SK-N-SH treated with all-trans-retinoic acid at 6 μM for 48 hours (cell line): ENCODE results near the gene HMGB4.

Experiments used
- CSDC2 ChIP-seq: fragments of 250-450 bp; sonication (Bioruptor Pico); IDR thresholded peaks from 2 replicates; pipeline ENCODE4 v1.5.0; 2020; ENCODE audit warnings: mild to moderate bottlenecking, moderate library complexity
- OSR1 ChIP-seq: fragments of 250-450 bp; sonication (Bioruptor Pico); IDR thresholded peaks from 2 replicates; pipeline ENCODE4 v1.8.0; 2022; ENCODE audit warnings: moderate library complexity, mild to moderate bottlenecking, inconsistent platforms
- PPARA ChIP-seq: fragments of 250-450 bp; sonication (Bioruptor Pico); IDR thresholded peaks from 2 replicates; pipeline ENCODE4 v1.5.0; 2020; ENCODE audit warnings: mild to moderate bottlenecking, borderline replicate concordance
- SNAI2 ChIP-seq: fragments of 250-450 bp; sonication (Bioruptor Pico); IDR thresholded peaks from 2 replicates; pipeline ENCODE4 v1.5.0; 2020; ENCODE audit warnings: mild to moderate bottlenecking, moderate library complexity
- TCF4 ChIP-seq: fragments of 250-450 bp; sonication (Bioruptor Pico); IDR thresholded peaks from 2 replicates; pipeline ENCODE4 v1.8.0; 2021; ENCODE audit warnings: mild to moderate bottlenecking, moderate library complexity, borderline replicate concordance
- TOX ChIP-seq: fragments of 250-450 bp; sonication (Bioruptor Pico); IDR thresholded peaks from 2 replicates; pipeline ENCODE4 v1.8.0; 2021; ENCODE audit warnings: mild to moderate bottlenecking, moderate library complexity, borderline replicate concordance
- ZFP3 ChIP-seq: fragments of 250-450 bp; sonication (Bioruptor Pico); IDR thresholded peaks from 2 replicates; pipeline ENCODE4 v1.5.0; 2020; ENCODE audit warnings: mild to moderate bottlenecking, moderate library complexity
- ZFP30 ChIP-seq: fragments of 450-650 bp; formaldehyde crosslinking; IDR thresholded peaks from 2 replicates; pipeline ENCODE4 v1.5.0; 2022; ENCODE audit warnings: mild to moderate bottlenecking, moderate library complexity
- ZNF565 ChIP-seq: fragments of 450-650 bp; formaldehyde crosslinking; conservative IDR thresholded peaks from 2 replicates; pipeline ENCODE4 v1.5.0; 2020; ENCODE audit warnings: low read depth, mild to moderate bottlenecking, moderate library complexity
- TF ChIP-seq, protein P1 (sequence below): fragments of 250-450 bp; sonication (Bioruptor Pico); IDR thresholded peaks from 2 replicates; pipeline ENCODE4 v1.8.0; 2020; ENCODE audit warnings: mild to moderate bottlenecking, moderate library complexity, borderline replicate concordance
- TF ChIP-seq, protein P2 (sequence below): fragments of 250-450 bp; sonication (Bioruptor Pico); IDR thresholded peaks from 2 replicates; pipeline ENCODE4 v1.5.1; 2020; ENCODE audit warnings: low read depth, mild to moderate bottlenecking, moderate library complexity

DNA sequence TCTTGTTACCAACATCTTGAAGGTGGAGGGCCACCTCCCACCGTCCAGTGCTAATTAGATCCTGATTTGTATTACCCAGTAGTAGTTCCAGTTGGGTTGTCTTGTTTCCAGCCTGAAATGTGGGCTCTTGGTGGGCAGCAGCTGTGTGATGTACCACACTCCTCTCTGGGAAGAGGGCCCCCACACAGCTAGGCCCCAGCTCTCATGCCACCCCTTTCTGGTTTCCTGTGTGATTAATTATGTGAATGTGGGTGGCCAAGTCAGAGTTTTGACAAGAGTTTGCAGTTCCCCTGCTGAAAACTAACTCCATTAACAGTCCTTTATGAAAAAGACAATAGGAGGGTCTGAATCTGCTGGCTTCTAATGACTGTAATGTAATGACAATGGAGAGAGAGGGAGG, 3.8 kb downstream of the HMGB4 start:
- TF ChIP-seq TOX (CRISPR knock-in tag): no peak
- TF ChIP-seq SNAI2 (CRISPR knock-in tag): no peak
- no peak for TF ChIP-seq ZFP30
- TF ChIP-seq, protein P1, sequence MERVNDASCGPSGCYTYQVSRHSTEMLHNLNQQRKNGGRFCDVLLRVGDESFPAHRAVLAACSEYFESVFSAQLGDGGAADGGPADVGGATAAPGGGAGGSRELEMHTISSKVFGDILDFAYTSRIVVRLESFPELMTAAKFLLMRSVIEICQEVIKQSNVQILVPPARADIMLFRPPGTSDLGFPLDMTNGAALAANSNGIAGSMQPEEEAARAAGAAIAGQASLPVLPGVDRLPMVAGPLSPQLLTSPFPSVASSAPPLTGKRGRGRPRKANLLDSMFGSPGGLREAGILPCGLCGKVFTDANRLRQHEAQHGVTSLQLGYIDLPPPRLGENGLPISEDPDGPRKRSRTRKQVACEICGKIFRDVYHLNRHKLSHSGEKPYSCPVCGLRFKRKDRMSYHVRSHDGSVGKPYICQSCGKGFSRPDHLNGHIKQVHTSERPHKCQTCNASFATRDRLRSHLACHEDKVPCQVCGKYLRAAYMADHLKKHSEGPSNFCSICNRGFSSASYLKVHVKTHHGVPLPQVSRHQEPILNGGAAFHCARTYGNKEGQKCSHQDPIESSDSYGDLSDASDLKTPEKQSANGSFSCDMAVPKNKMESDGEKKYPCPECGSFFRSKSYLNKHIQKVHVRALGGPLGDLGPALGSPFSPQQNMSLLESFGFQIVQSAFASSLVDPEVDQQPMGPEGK (CRISPR knock-in tag): no peak
- no peak for TF ChIP-seq ZNF565 (CRISPR knock-in tag)
- TF ChIP-seq TCF4 (CRISPR knock-in tag): no peak
- no peak for TF ChIP-seq OSR1
- no peak for TF ChIP-seq ZFP3 (CRISPR knock-in tag)
- TF ChIP-seq CSDC2 (CRISPR knock-in tag): no peak
- TF ChIP-seq, protein P2, sequence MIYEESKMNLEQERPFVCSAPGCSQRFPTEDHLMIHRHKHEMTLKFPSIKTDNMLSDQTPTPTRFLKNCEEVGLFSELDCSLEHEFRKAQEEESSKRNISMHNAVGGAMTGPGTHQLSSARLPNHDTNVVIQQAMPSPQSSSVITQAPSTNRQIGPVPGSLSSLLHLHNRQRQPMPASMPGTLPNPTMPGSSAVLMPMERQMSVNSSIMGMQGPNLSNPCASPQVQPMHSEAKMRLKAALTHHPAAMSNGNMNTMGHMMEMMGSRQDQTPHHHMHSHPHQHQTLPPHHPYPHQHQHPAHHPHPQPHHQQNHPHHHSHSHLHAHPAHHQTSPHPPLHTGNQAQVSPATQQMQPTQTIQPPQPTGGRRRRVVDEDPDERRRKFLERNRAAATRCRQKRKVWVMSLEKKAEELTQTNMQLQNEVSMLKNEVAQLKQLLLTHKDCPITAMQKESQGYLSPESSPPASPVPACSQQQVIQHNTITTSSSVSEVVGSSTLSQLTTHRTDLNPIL (CRISPR knock-in tag): no peak
- no peak for TF ChIP-seq PPARA (CRISPR knock-in tag)
